Erythroblast (primary cell): Measurements from ENCODE around the gene RBFOX1.

ENCODE experiments used
- GATA1 ChIP-seq: IDR thresholded peaks from 2 replicates; pipeline ENCODE4 v1.6.1; 2011; ENCODE audit warnings: low read depth, mild to moderate bottlenecking, control low read depth, low read length, moderate library complexity
- POLR2A ChIP-seq: IDR thresholded peaks from 2 replicates; pipeline ENCODE4 v1.6.1; 2011; ENCODE audit warnings: mild to moderate bottlenecking, low read length

DNA sequence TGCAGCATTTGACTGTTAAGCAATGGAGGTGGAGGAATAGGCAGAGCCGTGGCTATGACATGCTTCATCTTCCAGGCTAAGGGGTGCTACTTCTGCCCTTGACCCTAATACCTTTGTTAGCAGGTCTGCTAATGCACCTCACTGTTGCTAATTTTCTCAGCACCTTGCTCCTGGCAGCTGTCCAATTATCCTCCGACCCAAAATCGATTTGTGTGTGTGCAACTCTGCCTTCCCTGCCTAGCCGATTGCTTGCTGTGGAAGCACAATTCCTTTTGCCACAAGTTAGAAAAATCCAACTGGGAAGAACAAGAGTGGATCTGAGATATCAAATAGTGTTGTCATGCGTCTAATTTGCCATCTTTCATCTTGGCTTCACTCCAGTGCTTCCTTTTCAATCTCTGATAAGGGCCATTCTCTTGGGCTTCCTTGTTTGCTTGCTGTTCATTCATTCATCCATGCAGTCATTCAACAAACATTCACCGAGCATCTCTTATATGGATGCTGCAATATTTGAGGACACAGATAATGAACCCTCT, 422.8 kb downstream of the RBFOX1 start:
- TF ChIP-seq POLR2A (no peak), GATA1 (no peak)
